ENCODE results near the gene CGN.

GRCh38 chr1:151461694-151462093 lies 49.5 kb upstream of the CGN start:
- TF ChIP-seq POLR2A (IDR thresholded peaks at IDR 0.05; ENCODE audit: low read depth, low read length) (no peak), MAX (IDR thresholded peaks at IDR 0.05; ENCODE audit: insufficient read depth, insufficient read length) (no peak)
